ENCODE data around the gene UBE2E2. TPM values are rescaled to one million over a fixed set of nuclear protein-coding genes. Genes with fewer than 3 reads are reported as not detected.

UBE2E2 gene
- total RNA-seq, 1 donor from 2014 or later = 89.8 TPM

GRCh38 chr3:23519314-23520208 is 316.4 kb downstream of the UBE2E2 start:
- Histone ChIP-seq H3K9ac (no peak overlapping the region), H3K79me2 (ENCODE audit: low read depth) (no peaks in the 10 kb centered on the region), H3K4me3 (no peak overlapping the region), H3K4me2 (no peak overlapping the region), H3K27me3 (no peaks in the 10 kb centered on the region), H3K9me3 (ENCODE audit: low read depth) (no peaks in the 10 kb centered on the region), H3F3A (ENCODE audit: low read depth) (peaks cover 3% of the 10 kb centered on the region), H3K36me3 (no peaks in the 10 kb centered on the region), H2AFZ (replicated peaks) (no peak overlapping the region), H3K27ac (no peak overlapping the region), H3K4me1 (peaks cover 29% of the 10 kb centered on the region), H4K20me1 (ENCODE audit: low read depth) (no peaks in the 10 kb centered on the region)
- Mint-ChIP-seq H3K4me3 (no peak overlapping the region), H3K9me3 (no peaks in the 10 kb centered on the region), H3K27ac (no peak overlapping the region), H3K4me1 (peaks cover 13% of the 10 kb centered on the region), H3K36me3 (no peaks in the 10 kb centered on the region), H3K27me3 (ENCODE audit: insufficient read depth, low read depth) (no peaks in the 10 kb centered on the region)
- TF ChIP-seq EZH2phosphoT487 (IDR thresholded peaks at IDR 0.05) = no peak
- TF ChIP-seq EZH2 (IDR thresholded peaks at IDR 0.05) = no peak
- no peak for TF ChIP-seq CTCF (IDR thresholded peaks at IDR 0.05)
- no peak for DNase-seq (ENCODE audit: low spot score)

- no peaks in the 10 kb centered on the region for H3K9me3 ChIP-seq (ENCODE audit: low read depth)
- H3K9ac ChIP-seq = no peak overlapping the region
- no peak for DNase-seq (ENCODE audit: low spot score)
- no peak overlapping the region for H2AFZ ChIP-seq (replicated peaks)
- Mint-ChIP-seq H3K27ac (no peak overlapping the region), H3K27me3 (ENCODE audit: insufficient read depth, low read depth) (no peaks in the 10 kb centered on the region), H3K9me3 (no peaks in the 10 kb centered on the region), H3K36me3 (no peaks in the 10 kb centered on the region), H3K4me1 (peaks cover 10% of the 10 kb centered on the region), H3K4me3 (no peak overlapping the region)
- no peaks in the 10 kb centered on the region for H3K79me2 ChIP-seq (ENCODE audit: low read depth)
- H3K27me3 ChIP-seq = no peaks in the 10 kb centered on the region
- peaks cover 3% of the 10 kb centered on the region for H3F3A ChIP-seq (ENCODE audit: low read depth)
- no peak overlapping the region for H3K27ac ChIP-seq
- H3K36me3 ChIP-seq = no peaks in the 10 kb centered on the region
- H4K20me1 ChIP-seq (ENCODE audit: low read depth) = no peaks in the 10 kb centered on the region
- H3K4me1 ChIP-seq = peaks cover 10% of the 10 kb centered on the region
- no peak overlapping the region for H3K4me2 ChIP-seq
- TF ChIP-seq EZH2 (IDR thresholded peaks at IDR 0.05) (no peak), CTCF (IDR thresholded peaks at IDR 0.05) (no peak), EZH2phosphoT487 (IDR thresholded peaks at IDR 0.05) (no peak)
- no peak overlapping the region for H3K4me3 ChIP-seq
Measured at GRCh38 chr3:23527326-23527725, 324.2 kb downstream of the UBE2E2 start.

- Histone ChIP-seq H3K4me1 (peaks cover 32% of the 10 kb centered on the region), H3K79me2 (ENCODE audit: low read depth) (peaks cover 4% of the 10 kb centered on the region), H3K4me2 (no peak overlapping the region), H3F3A (ENCODE audit: low read depth) (peaks cover 26% of the 10 kb centered on the region), H2AFZ (replicated peaks) (no peak overlapping the region), H3K36me3 (no peaks in the 10 kb centered on the region), H3K27ac (no peak overlapping the region), H3K9ac (no peak overlapping the region), H3K4me3 (no peak overlapping the region), H4K20me1 (ENCODE audit: low read depth) (peaks cover 9% of the 10 kb centered on the region), H3K9me3 (ENCODE audit: low read depth) (no peaks in the 10 kb centered on the region), H3K27me3 (no peaks in the 10 kb centered on the region)
- TF ChIP-seq EZH2phosphoT487 (IDR thresholded peaks at IDR 0.05) = no peak
- no peak for TF ChIP-seq CTCF (IDR thresholded peaks at IDR 0.05)
- TF ChIP-seq EZH2 (IDR thresholded peaks at IDR 0.05) = no peak
- Mint-ChIP-seq H3K4me3 (no peak overlapping the region), H3K9me3 (no peaks in the 10 kb centered on the region), H3K36me3 (peaks cover 3% of the 10 kb centered on the region), H3K27ac (no peak overlapping the region), H3K27me3 (ENCODE audit: insufficient read depth, low read depth) (no peaks in the 10 kb centered on the region), H3K4me1 (peaks cover 22% of the 10 kb centered on the region)
- no peak for DNase-seq (ENCODE audit: low spot score)
Measured at GRCh38 chr3:23533596-23533995, 330.5 kb downstream of the UBE2E2 start.
